H1 (cell line): Measurements from ENCODE around the gene SCUBE2.

Source experiments
- CTCF ChIP-seq, 3 experiments: IDR thresholded peaks; 1 replicate in 2 of 3; 2 replicates in 1 of 3; pipeline versions ENCODE4 v1.5.1 to v1.6.1; 2011; ENCODE audit warnings: low read length in 3 of 3, mild to moderate bottlenecking in 3 of 3, inconsistent platforms in 2 of 3, low read depth in 1 of 3, moderate library complexity in 1 of 3; ENCODE audit not compliant: insufficient read depth in 1 of 3; ENCODE audit errors: control extremely low read depth in 1 of 3
- JUND ChIP-seq: IDR thresholded peaks from 2 replicates; pipeline ENCODE4 v1.6.1; 2011; ENCODE audit warnings: mild to moderate bottlenecking, improper control_type of control experiment, low read length

GRCh38 chr11:9096427-9096826, 5.0 kb upstream of the SCUBE2 start:
- TF ChIP-seq CTCF (IDR thresholded peaks at IDR 0.05; ENCODE audit: control extremely low read depth in 1 of 3, insufficient read depth in 1 of 3, low read depth in 1 of 3, low read length in 3 of 3) = no peak
- no peak for TF ChIP-seq JUND
